GM19455 (cell line): ENCODE data around the gene SPTSSA.
"Not testable (repeated sequence)": the region's sequence is repeated elsewhere in the genome, so short reads cannot be mapped to it uniquely, and the experiment has no call there.

Source experiments
- ATAC-seq: cut with Tn5 transposase; IDR thresholded peaks from one replicate; pipeline ENCODE4 v1.9.1; 2021; ENCODE audit not compliant: unreplicated experiment

Gene SPTSSA

GRCh38 chr14:34462132-34462893, at the start of gene SPTSSA:
Gene SPTSSA, minus strand, starts transcription at chr14:34462240. Its CDS starts 33 bp downstream, at chr14:34462207.
- ATAC-seq, result peak; percentile 90

- no peak for ATAC-seq
Measured at GRCh38 chr14:34507884-34508283, 45.8 kb upstream of the SPTSSA start.

- no peak for ATAC-seq
Measured at GRCh38 chr14:34507459-34507858, 45.4 kb upstream of the SPTSSA start.

GRCh38 chr14:34505124-34505491, 43.1 kb upstream of the SPTSSA start:
- ATAC-seq, result not testable (repeated sequence)

- not testable (repeated sequence) for ATAC-seq
Measured at GRCh38 chr14:34504027-34504426, 42.0 kb upstream of the SPTSSA start.

- no peak for ATAC-seq
Measured at GRCh38 chr14:34502545-34503225, 40.6 kb upstream of the SPTSSA start.

GRCh38 chr14:34502001-34502400, 40.0 kb upstream of the SPTSSA start:
- ATAC-seq, result no peak

- ATAC-seq, result no peak
Measured at GRCh38 chr14:34501004-34501580, 39.1 kb upstream of the SPTSSA start.

- ATAC-seq, result no peak
Measured at GRCh38 chr14:34498684-34499412, 36.8 kb upstream of the SPTSSA start.

GRCh38 chr14:34496679-34497513, 34.9 kb upstream of the SPTSSA start:
- ATAC-seq, result no peak

GRCh38 chr14:34496007-34496678, 34.1 kb upstream of the SPTSSA start:
- no peak for ATAC-seq

GRCh38 chr14:34489324-34489723, 27.3 kb upstream of the SPTSSA start:
- ATAC-seq, result no peak

GRCh38 chr14:34488528-34488927, 26.5 kb upstream of the SPTSSA start:
- ATAC-seq, result no peak

- ATAC-seq, result no peak
Measured at GRCh38 chr14:34484726-34485125, 22.7 kb upstream of the SPTSSA start.

GRCh38 chr14:34482463-34482862, 20.4 kb upstream of the SPTSSA start:
- no peak for ATAC-seq

GRCh38 chr14:34479694-34480093, 17.7 kb upstream of the SPTSSA start:
- ATAC-seq, result no peak

GRCh38 chr14:34478261-34478660, 16.2 kb upstream of the SPTSSA start:
- no peak for ATAC-seq

- ATAC-seq, result not testable (repeated sequence)
Measured at GRCh38 chr14:34476036-34476435, 14.0 kb upstream of the SPTSSA start.

GRCh38 chr14:34475163-34475562, 13.1 kb upstream of the SPTSSA start:
- no peak for ATAC-seq

- no peak for ATAC-seq
Measured at GRCh38 chr14:34474187-34474679, 12.2 kb upstream of the SPTSSA start.
